ENCODE results near the gene TGM6. TPM values are rescaled to one million over a fixed set of nuclear protein-coding genes. Genes with fewer than 3 reads are reported as not detected.

The TGM6 gene
- total RNA-seq, 1 experiment from 2014 or later: not detected

DNA sequence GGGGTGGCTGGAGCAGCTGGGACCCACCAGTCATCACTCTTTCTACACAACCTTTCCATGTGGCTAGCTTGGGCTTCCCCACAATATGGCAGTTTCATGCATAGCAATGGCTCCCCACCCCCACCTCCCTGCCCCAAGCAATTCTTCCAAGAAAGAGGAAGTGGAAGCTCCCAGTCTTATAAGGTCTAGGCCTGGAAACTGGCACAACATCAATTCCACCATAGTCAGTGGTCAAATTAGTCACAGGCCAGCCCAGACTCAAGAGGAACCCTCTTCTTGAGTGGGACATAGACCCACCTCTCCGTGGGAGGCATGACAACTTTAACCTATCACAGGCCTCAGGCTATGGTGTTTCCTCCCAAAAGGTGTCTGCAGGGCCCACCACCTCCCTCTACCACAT lies 17.7 kb downstream of the TGM6 start:
- no peak overlapping the region for H3K18ac ChIP-seq (ENCODE audit: insufficient read length, low read depth, low read length)
- H2BK15ac ChIP-seq (ENCODE audit: low read depth, low read length): no peak overlapping the region
- no peak overlapping the region for H3K27ac ChIP-seq (ENCODE audit: insufficient read length, low read depth, low read length)
- Mint-ChIP-seq H3K4me3 (no peak overlapping the region), H3K36me3 (ENCODE audit: insufficient read depth in 1 of 3, low read depth in 3 of 3) (no peaks in the 10 kb centered on the region), H3K27ac (no peak overlapping the region), H3K27me3 (ENCODE audit: low read depth) (no peaks in the 10 kb centered on the region), H3K4me1 (peaks cover 4 to 9% of the 10 kb centered on the region in 2 experiments), H3K9me3 (peaks cover 0 to 3% of the 10 kb centered on the region in 2 experiments; a peak in 1 of 5 replicates)
- no peaks in the 10 kb centered on the region for H3K79me1 ChIP-seq (ENCODE audit: insufficient read depth, low read depth, low read length, poor library complexity, severe bottlenecking)
- H4K5ac ChIP-seq (ENCODE audit: insufficient read length, low read depth, low read length): no peak overlapping the region
- no peak overlapping the region for H3K56ac ChIP-seq (ENCODE audit: insufficient read length, low read depth, low read length)
- H3K9ac ChIP-seq (ENCODE audit: extremely low read depth, insufficient read length, low read length): no peak overlapping the region
- H2AFZ ChIP-seq (ENCODE audit: low read length): no peak overlapping the region
- no peak overlapping the region for H2BK120ac ChIP-seq (ENCODE audit: low read depth, low read length, poor library complexity, severe bottlenecking)
- H3K23ac ChIP-seq (ENCODE audit: insufficient read length, low read depth, low read length): no peak overlapping the region
- TF ChIP-seq, protein P1, sequence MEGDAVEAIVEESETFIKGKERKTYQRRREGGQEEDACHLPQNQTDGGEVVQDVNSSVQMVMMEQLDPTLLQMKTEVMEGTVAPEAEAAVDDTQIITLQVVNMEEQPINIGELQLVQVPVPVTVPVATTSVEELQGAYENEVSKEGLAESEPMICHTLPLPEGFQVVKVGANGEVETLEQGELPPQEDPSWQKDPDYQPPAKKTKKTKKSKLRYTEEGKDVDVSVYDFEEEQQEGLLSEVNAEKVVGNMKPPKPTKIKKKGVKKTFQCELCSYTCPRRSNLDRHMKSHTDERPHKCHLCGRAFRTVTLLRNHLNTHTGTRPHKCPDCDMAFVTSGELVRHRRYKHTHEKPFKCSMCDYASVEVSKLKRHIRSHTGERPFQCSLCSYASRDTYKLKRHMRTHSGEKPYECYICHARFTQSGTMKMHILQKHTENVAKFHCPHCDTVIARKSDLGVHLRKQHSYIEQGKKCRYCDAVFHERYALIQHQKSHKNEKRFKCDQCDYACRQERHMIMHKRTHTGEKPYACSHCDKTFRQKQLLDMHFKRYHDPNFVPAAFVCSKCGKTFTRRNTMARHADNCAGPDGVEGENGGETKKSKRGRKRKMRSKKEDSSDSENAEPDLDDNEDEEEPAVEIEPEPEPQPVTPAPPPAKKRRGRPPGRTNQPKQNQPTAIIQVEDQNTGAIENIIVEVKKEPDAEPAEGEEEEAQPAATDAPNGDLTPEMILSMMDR (conservative IDR thresholded peaks at IDR 0.05): no peak
- no peaks in the 10 kb centered on the region for H3K79me2 ChIP-seq (ENCODE audit: insufficient read depth, low read length)
- H3K4ac ChIP-seq (ENCODE audit: low read depth, low read length): no peak overlapping the region
- H3K4me2 ChIP-seq (ENCODE audit: insufficient read depth, insufficient read length, low read length): no peak overlapping the region
- no peaks in the 10 kb centered on the region for H3K23me2 ChIP-seq (ENCODE audit: insufficient read length, low read depth, low read length, poor library complexity, severe bottlenecking)
- WGBS (ENCODE audit: extremely low coverage, insufficient read length, low lambda C conversion rate): no CpG with 5 or more reads among the region's 1 CpG
- no peaks in the 10 kb centered on the region for H3K4me1 ChIP-seq (ENCODE audit: insufficient read depth, low read length)
- no peak overlapping the region for H2AK5ac ChIP-seq (ENCODE audit: insufficient read length, low read length)
- H3T11ph ChIP-seq (ENCODE audit: low read length): no peak overlapping the region
- H2BK20ac ChIP-seq (ENCODE audit: low read depth, low read length, poor library complexity, severe bottlenecking): no peak overlapping the region
- H3K27me3 ChIP-seq (ENCODE audit: insufficient read depth, low read length): no peaks in the 10 kb centered on the region
- no peak for DNase-seq
- H4K20me1 ChIP-seq (ENCODE audit: control insufficient read depth, insufficient read depth, insufficient read length): no peaks in the 10 kb centered on the region
- H2BK5ac ChIP-seq (ENCODE audit: insufficient read length, low read length): no peak overlapping the region
- no peak overlapping the region for H2BK12ac ChIP-seq (ENCODE audit: insufficient read length, low read depth, low read length)
- no peak overlapping the region for H4K91ac ChIP-seq (ENCODE audit: insufficient read length, low read depth, low read length)
- H3K9me3 ChIP-seq (ENCODE audit: control insufficient read depth, low read depth, low read length): no peaks in the 10 kb centered on the region
- no peak overlapping the region for H4K8ac ChIP-seq (replicated peaks; ENCODE audit: insufficient read length, low read depth, low read length)
- H3K14ac ChIP-seq (ENCODE audit: insufficient read depth, low read length): no peak overlapping the region

All from H9 (cell line).